A549 (cell line): ENCODE results near the gene ARID5B. TPM values are rescaled to one million over a fixed set of nuclear protein-coding genes. Genes with fewer than 3 reads are reported as not detected.

Experiments used
- ATAC-seq, 2 experiments: fragments of 200-7000 bp in 1 of 2; fragments of >200 bp in 1 of 2; cut with Nextera tagmentation in 1 of 2; cut with Tn5 transposase in 1 of 2; 3 replicates each; pipeline versions ENCODE4 v1.8.0 to v1.9.1; 2018 to 2020; ENCODE audit warnings: mild to moderate bottlenecking in 1 of 2, moderate library complexity in 1 of 2
- CTCF ChIA-PET: fragments of 300-600 bp; sonication (Branson Sonifier 250); formaldehyde crosslinking; extraction: SDS; loops from one replicate; lab custom pipeline; 2021; ENCODE audit warnings: antibody characterized with exemption, inconsistent platforms; lab: Yijun Ruan, JAX
- POLR2A ChIA-PET: fragments of 350-600 bp; formaldehyde crosslinking; extraction: SDS; loops from one replicate; lab custom pipeline; 2021; ENCODE audit warnings: antibody characterized with exemption, inconsistent platforms; lab: Yijun Ruan, JAX
- DNase-seq, 2 experiments: peaks; one replicate each; pipeline versions ENCODE4 v3.0.0 to v3.0.0-alpha.2; 2011 to 2016; ENCODE audit warnings: low read depth in 1 of 2, low spot score in 1 of 2
- FAIRE-seq: peaks from 2 replicates; lab custom pipeline; 2011; peaks lifted over from hg19 to GRCh38; lab: Jason Lieb, UNC
- H3K27ac ChIP-seq, 2 experiments: fragments of >200 bp; sonication (Bioruptor Twin); formaldehyde crosslinking; 3 replicates each; pipeline ENCODE4 v1.5.1; 2016 to 2017
- H3K4me1 ChIP-seq: fragments of >200 bp; sonication (Bioruptor Twin); formaldehyde crosslinking; 3 replicates; pipeline ENCODE4 v1.6.1; 2016
- H3K4me2 ChIP-seq: fragments of >200 bp; sonication (Bioruptor Twin); formaldehyde crosslinking; 3 replicates; pipeline ENCODE4 v1.6.1; 2016
- H3K4me3 ChIP-seq: fragments of >200 bp; sonication (Bioruptor Twin); formaldehyde crosslinking; 3 replicates; pipeline ENCODE4 v1.5.1; 2016
- H3K9me3 ChIP-seq: fragments of >200 bp; sonication (Bioruptor Twin); formaldehyde crosslinking; 3 replicates; pipeline ENCODE4 v1.6.1; 2016
- CEBPB ChIP-seq, 2 experiments: fragments of >200 bp in 1 of 2; sonication (Bioruptor Twin) in 1 of 2; formaldehyde crosslinking in 1 of 2; IDR thresholded peaks; 2 replicates each; pipeline ENCODE4 v1.6.1; 2012 to 2016
- CHD4 ChIP-seq: fragments of 200-600 bp; sonication (generic); IDR thresholded peaks from 2 replicates; pipeline ENCODE4 v1.6.1; 2016; ENCODE audit warnings: antibody characterized with exemption, mild to moderate bottlenecking, borderline replicate concordance
- EP300 ChIP-seq, 2 experiments: fragments of >200 bp; sonication (Bioruptor Twin); formaldehyde crosslinking; IDR thresholded peaks; 2 replicates in 1 of 2; 3 replicates in 1 of 2; pipeline ENCODE4 v1.6.1; 2016 to 2017
- FOSB ChIP-seq: fragments of 250-450 bp; sonication (Bioruptor Pico); IDR thresholded peaks from 2 replicates; pipeline ENCODE4 v1.5.0; 2020; ENCODE audit warnings: mild to moderate bottlenecking, moderate library complexity
- FOSL2 ChIP-seq, 2 experiments: fragments of 450-650 bp in 1 of 2; fragments of >200 bp in 1 of 2; sonication (Bioruptor Twin) in 1 of 2; formaldehyde crosslinking; IDR thresholded peaks; 2 replicates each; pipeline versions ENCODE4 v1.5.0 to v1.6.1; 2016 to 2020; ENCODE audit warnings: mild to moderate bottlenecking in 1 of 2, moderate library complexity in 1 of 2
- FOXS1 ChIP-seq: fragments of 250-450 bp; sonication (Bioruptor Pico); IDR thresholded peaks from 2 replicates; pipeline ENCODE4 v1.5.0; 2020; ENCODE audit warnings: mild to moderate bottlenecking, moderate library complexity
- HEYL ChIP-seq: fragments of 250-450 bp; sonication (Bioruptor Pico); IDR thresholded peaks from 2 replicates; pipeline ENCODE4 v1.8.0; 2021; ENCODE audit warnings: mild to moderate bottlenecking, moderate library complexity
- MYC ChIP-seq: IDR thresholded peaks from 2 replicates; pipeline ENCODE4 v1.6.1; 2012; ENCODE audit warnings: mild to moderate bottlenecking, inconsistent platforms, low read length, improper control_type of control experiment, borderline replicate concordance
- NPAS2 ChIP-seq: fragments of 250-450 bp; sonication (Bioruptor Pico); IDR thresholded peaks from 2 replicates; pipeline ENCODE4 v1.8.0; 2022; ENCODE audit warnings: mild to moderate bottlenecking, moderate library complexity, borderline replicate concordance
- PHF8 ChIP-seq: fragments of 200-600 bp; sonication (generic); IDR thresholded peaks from 2 replicates; pipeline ENCODE4 v1.6.1; 2016; ENCODE audit warnings: low read depth, mild to moderate bottlenecking, antibody characterized with exemption, moderate library complexity, borderline replicate concordance
- POLR2AphosphoS2 ChIP-seq: conservative IDR thresholded peaks from 2 replicates; pipeline ENCODE4 v1.6.1; 2012; ENCODE audit warnings: low read length, improper control_type of control experiment, inconsistent platforms
- RARB ChIP-seq: fragments of 250-450 bp; sonication (Bioruptor Pico); IDR thresholded peaks from 2 replicates; pipeline ENCODE4 v1.8.0; 2021; ENCODE audit warnings: mild to moderate bottlenecking, moderate library complexity
- RCOR1 ChIP-seq: fragments of 150-350 bp; IDR thresholded peaks from 2 replicates; pipeline ENCODE4 v1.6.1; 2014; ENCODE audit warnings: antibody characterized with exemption, low read length, low read depth
- RFX5 ChIP-seq: fragments of 450-650 bp; IDR thresholded peaks from 2 replicates; pipeline ENCODE4 v1.7.1; 2014; ENCODE audit warnings: antibody characterized with exemption, mild to moderate bottlenecking, moderate library complexity
- RNF2 ChIP-seq: fragments of 200-600 bp; sonication (generic); IDR thresholded peaks from 2 replicates; pipeline ENCODE4 v1.6.1; 2016; ENCODE audit warnings: low read depth, mild to moderate bottlenecking, antibody characterized with exemption, moderate library complexity, borderline replicate concordance
- SMC3 ChIP-seq: fragments of >200 bp; sonication (Bioruptor Twin); formaldehyde crosslinking; IDR thresholded peaks from 3 replicates; pipeline ENCODE4 v1.6.1; 2018; ENCODE audit warnings: inconsistent platforms
- TFCP2L1 ChIP-seq: fragments of 250-450 bp; sonication (Bioruptor Pico); IDR thresholded peaks from 2 replicates; pipeline ENCODE4 v1.5.0; 2021; ENCODE audit warnings: mild to moderate bottlenecking
- TP53 ChIP-seq: fragments of 250-450 bp; sonication (Bioruptor Pico); IDR thresholded peaks from 2 replicates; pipeline ENCODE4 v1.5.0; 2021; ENCODE audit warnings: mild to moderate bottlenecking, moderate library complexity
- WGBS: methylation state at CpG from one replicate; pipeline ENCODE4 v1.1.6; 2017; ENCODE audit errors: missing lambda C conversion rate; 5-methylcytosine and 5-hydroxymethylcytosine counted together
- polyA plus RNA-seq, 4 experiments: library from polyadenylated mRNA; depleted of rRNA in 3 of 4; stranded (reverse); fragments of >200 nt; fragmentation: RNase III in 1 of 4; extraction: RNeasy Plus Mini Kit Qiagen cat#74134 plus additional on column Dnase treatment in 1 of 4; gene quantifications; 2 replicates in 3 of 4; 3 replicates in 1 of 4; pipeline ENCODE4 v1.2.3, GENCODE V29; 2011 to 2017
- TF ChIP-seq, protein P1 (sequence below): fragments of >200 bp; sonication (Bioruptor Twin); formaldehyde crosslinking; IDR thresholded peaks from 3 replicates; pipeline ENCODE4 v1.6.1; 2016
- TF ChIP-seq, protein P2 (sequence below): fragments of 150-350 bp; IDR thresholded peaks from 2 replicates; pipeline ENCODE4 v1.6.1; 2014; ENCODE audit warnings: low read depth, mild to moderate bottlenecking, low read length
- TF ChIP-seq, protein P3 (sequence below): IDR thresholded peaks from 2 replicates; pipeline ENCODE4 v1.6.1; 2012; ENCODE audit warnings: low read depth, borderline replicate concordance
- TF ChIP-seq, protein P4 (sequence below): fragments of 250-450 bp; sonication (Bioruptor Pico); IDR thresholded peaks from 2 replicates; pipeline ENCODE4 v1.5.0; 2020; ENCODE audit warnings: low read depth, mild to moderate bottlenecking, moderate library complexity
- TF ChIP-seq, protein P5 (sequence below): fragments of >200 bp; sonication (Bioruptor Twin); formaldehyde crosslinking; IDR thresholded peaks from 2 replicates; pipeline ENCODE4 v1.6.1; 2016
- TF ChIP-seq, protein P6 (sequence below): fragments of 200-600 bp; sonication (generic); IDR thresholded peaks from 2 replicates; pipeline ENCODE4 v1.6.1; 2016; ENCODE audit warnings: antibody characterized with exemption, mild to moderate bottlenecking, moderate library complexity
- TF ChIP-seq, protein P7 (sequence below): fragments of 450-650 bp; IDR thresholded peaks from 2 replicates; pipeline ENCODE4 v1.6.1; 2014; ENCODE audit warnings: antibody characterized with exemption

The ARID5B gene
- polyA plus RNA-seq, 2 of the 4 experiments (the other 2 are of a cell fraction) = 0.75 to 1.6 TPM

DNA sequence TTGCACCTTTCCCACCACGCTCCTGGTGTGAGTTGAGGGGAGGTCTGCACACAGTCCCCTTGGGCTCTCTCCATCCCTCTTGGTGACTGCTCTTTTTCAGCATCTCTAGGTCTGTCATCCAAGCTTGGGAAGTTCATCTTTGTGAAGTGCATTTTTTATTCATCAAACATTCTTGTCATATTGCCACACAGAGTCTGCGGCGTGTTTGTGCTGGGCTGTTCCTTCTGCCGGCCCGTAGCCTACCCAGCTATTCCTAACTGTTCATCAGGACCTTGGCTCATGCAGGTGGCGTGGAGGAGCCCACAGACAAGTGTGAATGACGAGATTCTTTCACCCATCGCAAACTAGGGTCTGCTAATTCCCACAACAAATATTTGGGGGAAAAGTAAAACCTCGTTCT is 202.4 kb downstream of the ARID5B start:
- DNase-seq (no peak), FAIRE-seq (no peak), ATAC-seq (no peak)
- Histone ChIP-seq H3K4me3 (no peak overlapping the region), H3K9me3 (no peaks in the 10 kb centered on the region), H3K4me1 (0 out of 3 replicates have a peak, but pooled peaks cover under 1% of the 10 kb centered on the region), H3K4me2 (no peak overlapping the region), H3K27ac (no peak overlapping the region)
- ChIA-PET POLR2A (no interaction called here), CTCF (interaction anchor here (1.0 to 2.4 kb wide), 4 partner anchors 18 to 334 kb away, joined by 3 to 13 read pairs (median 3); no protein-coding TSS in a partner anchor)
- WGBS = 74% methylated on average over 9 of the region's 9 CpGs
- TF ChIP-seq RNF2 (no peak), MYC (no peak), SMC3 (no peak), HEYL (CRISPR knock-in tag) (no peak), EP300 (IDR thresholded peaks at IDR 0.05) (no peak), FOXS1 (CRISPR knock-in tag) (no peak), RARB (CRISPR knock-in tag) (no peak), CEBPB (IDR thresholded peaks at IDR 0.05) (no peak)
- TF ChIP-seq, protein P1, sequence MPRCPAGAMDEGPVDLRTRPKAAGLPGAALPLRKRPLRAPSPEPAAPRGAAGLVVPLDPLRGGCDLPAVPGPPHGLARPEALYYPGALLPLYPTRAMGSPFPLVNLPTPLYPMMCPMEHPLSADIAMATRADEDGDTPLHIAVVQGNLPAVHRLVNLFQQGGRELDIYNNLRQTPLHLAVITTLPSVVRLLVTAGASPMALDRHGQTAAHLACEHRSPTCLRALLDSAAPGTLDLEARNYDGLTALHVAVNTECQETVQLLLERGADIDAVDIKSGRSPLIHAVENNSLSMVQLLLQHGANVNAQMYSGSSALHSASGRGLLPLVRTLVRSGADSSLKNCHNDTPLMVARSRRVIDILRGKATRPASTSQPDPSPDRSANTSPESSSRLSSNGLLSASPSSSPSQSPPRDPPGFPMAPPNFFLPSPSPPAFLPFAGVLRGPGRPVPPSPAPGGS = no peak
- TF ChIP-seq, protein P2, sequence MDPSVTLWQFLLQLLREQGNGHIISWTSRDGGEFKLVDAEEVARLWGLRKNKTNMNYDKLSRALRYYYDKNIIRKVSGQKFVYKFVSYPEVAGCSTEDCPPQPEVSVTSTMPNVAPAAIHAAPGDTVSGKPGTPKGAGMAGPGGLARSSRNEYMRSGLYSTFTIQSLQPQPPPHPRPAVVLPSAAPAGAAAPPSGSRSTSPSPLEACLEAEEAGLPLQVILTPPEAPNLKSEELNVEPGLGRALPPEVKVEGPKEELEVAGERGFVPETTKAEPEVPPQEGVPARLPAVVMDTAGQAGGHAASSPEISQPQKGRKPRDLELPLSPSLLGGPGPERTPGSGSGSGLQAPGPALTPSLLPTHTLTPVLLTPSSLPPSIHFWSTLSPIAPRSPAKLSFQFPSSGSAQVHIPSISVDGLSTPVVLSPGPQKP = no peak
- TF ChIP-seq, protein P3, sequence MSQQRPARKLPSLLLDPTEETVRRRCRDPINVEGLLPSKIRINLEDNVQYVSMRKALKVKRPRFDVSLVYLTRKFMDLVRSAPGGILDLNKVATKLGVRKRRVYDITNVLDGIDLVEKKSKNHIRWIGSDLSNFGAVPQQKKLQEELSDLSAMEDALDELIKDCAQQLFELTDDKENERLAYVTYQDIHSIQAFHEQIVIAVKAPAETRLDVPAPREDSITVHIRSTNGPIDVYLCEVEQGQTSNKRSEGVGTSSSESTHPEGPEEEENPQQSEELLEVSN = no peak
- TF ChIP-seq, protein P4, sequence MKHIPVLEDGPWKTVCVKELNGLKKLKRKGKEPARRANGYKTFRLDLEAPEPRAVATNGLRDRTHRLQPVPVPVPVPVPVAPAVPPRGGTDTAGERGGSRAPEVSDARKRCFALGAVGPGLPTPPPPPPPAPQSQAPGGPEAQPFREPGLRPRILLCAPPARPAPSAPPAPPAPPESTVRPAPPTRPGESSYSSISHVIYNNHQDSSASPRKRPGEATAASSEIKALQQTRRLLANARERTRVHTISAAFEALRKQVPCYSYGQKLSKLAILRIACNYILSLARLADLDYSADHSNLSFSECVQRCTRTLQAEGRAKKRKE = no peak
- TF ChIP-seq, protein P5, sequence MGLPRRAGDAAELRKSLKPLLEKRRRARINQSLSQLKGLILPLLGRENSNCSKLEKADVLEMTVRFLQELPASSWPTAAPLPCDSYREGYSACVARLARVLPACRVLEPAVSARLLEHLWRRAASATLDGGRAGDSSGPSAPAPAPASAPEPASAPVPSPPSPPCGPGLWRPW = no peak

DNA sequence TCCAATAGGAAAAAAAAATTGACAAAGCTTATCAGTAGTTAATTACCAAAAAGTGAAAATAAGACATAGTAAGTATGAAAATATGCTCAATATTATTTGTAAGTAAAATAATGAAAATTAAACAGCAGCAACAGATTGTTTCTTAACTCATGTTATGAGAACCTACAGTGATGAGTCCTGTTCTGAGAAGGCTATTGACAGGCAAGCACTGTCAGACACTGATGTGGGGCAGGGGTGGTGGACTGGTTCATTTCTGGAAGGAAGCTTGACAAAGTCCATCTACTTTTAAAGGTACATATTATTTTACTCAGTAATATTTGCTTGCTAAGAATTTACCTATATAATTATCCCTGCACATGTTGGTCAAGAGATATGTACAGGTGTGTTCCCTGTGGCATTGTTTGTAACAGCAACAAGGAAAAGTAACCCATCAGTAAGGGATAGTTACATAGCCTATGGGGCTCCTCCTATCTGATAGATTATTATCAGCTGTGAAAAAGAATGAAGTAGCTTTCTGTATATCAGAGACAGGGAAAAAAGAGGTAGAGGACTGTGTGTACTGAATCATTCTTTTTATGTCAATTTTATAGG is 205.5 kb downstream of the ARID5B start:
- DNase-seq (no peak), ATAC-seq (no peak), FAIRE-seq (no peak)
- no peak overlapping the region for H3K4me2 ChIP-seq
- no peaks in the 10 kb centered on the region for H3K9me3 ChIP-seq
- TF ChIP-seq, protein P6, sequence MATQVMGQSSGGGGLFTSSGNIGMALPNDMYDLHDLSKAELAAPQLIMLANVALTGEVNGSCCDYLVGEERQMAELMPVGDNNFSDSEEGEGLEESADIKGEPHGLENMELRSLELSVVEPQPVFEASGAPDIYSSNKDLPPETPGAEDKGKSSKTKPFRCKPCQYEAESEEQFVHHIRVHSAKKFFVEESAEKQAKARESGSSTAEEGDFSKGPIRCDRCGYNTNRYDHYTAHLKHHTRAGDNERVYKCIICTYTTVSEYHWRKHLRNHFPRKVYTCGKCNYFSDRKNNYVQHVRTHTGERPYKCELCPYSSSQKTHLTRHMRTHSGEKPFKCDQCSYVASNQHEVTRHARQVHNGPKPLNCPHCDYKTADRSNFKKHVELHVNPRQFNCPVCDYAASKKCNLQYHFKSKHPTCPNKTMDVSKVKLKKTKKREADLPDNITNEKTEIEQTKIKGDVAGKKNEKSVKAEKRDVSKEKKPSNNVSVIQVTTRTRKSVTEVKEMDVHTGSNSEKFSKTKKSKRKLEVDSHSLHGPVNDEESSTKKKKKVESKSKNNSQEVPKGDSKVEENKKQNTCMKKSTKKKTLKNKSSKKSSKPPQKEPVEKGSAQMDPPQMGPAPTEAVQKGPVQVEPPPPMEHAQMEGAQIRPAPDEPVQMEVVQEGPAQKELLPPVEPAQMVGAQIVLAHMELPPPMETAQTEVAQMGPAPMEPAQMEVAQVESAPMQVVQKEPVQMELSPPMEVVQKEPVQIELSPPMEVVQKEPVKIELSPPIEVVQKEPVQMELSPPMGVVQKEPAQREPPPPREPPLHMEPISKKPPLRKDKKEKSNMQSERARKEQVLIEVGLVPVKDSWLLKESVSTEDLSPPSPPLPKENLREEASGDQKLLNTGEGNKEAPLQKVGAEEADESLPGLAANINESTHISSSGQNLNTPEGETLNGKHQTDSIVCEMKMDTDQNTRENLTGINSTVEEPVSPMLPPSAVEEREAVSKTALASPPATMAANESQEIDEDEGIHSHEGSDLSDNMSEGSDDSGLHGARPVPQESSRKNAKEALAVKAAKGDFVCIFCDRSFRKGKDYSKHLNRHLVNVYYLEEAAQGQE = no peak
- TF ChIP-seq FOSL2 (IDR thresholded peaks at IDR 0.05) = no peak
- no peak for TF ChIP-seq FOSL2 (CRISPR knock-in tag; IDR thresholded peaks at IDR 0.05)
- TF ChIP-seq RFX5 = no peak
- TF ChIP-seq TFCP2L1 = no peak
- no peak for TF ChIP-seq CHD4
- TF ChIP-seq FOXS1 (CRISPR knock-in tag) = no peak
- TF ChIP-seq NPAS2 (CRISPR knock-in tag) = no peak
- no peak for TF ChIP-seq RARB (CRISPR knock-in tag)
- no peak for TF ChIP-seq TP53 (CRISPR knock-in tag)
- TF ChIP-seq RCOR1 = no peak
- no peak for TF ChIP-seq PHF8
- no peak for TF ChIP-seq FOSB (CRISPR knock-in tag)
- TF ChIP-seq, protein P7, sequence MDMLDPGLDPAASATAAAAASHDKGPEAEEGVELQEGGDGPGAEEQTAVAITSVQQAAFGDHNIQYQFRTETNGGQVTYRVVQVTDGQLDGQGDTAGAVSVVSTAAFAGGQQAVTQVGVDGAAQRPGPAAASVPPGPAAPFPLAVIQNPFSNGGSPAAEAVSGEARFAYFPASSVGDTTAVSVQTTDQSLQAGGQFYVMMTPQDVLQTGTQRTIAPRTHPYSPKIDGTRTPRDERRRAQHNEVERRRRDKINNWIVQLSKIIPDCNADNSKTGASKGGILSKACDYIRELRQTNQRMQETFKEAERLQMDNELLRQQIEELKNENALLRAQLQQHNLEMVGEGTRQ = no peak
- no peak for TF ChIP-seq POLR2AphosphoS2
- no peak overlapping the region for H3K27ac ChIP-seq
- no peak overlapping the region for H3K4me3 ChIP-seq
- H3K4me1 ChIP-seq = no peaks in the 10 kb centered on the region; the same call in 2 of the 3 replicates
- POLR2A ChIA-PET = no interaction called here
- CTCF ChIA-PET = interaction anchor here (0.6 to 1.1 kb wide), 3 partner anchors 8 to 32 kb away, joined by 3 to 4 read pairs (median 4); no protein-coding TSS in a partner anchor
